ENCODE results near the gene RBFA.

The RBFA gene

DNA sequence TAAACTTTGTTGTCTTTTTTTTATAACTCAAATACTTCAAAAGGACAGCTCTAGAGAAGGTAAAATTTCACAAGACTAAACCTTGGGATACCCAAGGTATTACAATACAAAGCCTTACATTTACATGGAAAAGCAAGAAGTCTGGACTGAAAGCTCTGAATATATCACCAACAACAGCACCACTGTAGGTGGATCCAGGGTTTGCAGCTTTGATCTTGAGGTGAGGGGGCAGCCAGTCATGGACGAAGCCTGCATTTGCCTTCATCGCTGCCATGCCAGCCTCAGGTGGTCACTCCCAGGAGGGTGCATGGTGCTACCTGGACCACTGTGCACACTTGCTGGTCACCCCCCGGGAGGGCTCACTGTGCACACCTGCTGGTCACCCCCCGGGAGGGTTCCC lies 36.6 kb downstream of the RBFA start:
- no peak for DNase-seq (ENCODE audit: low read depth, low spot score)

DNA sequence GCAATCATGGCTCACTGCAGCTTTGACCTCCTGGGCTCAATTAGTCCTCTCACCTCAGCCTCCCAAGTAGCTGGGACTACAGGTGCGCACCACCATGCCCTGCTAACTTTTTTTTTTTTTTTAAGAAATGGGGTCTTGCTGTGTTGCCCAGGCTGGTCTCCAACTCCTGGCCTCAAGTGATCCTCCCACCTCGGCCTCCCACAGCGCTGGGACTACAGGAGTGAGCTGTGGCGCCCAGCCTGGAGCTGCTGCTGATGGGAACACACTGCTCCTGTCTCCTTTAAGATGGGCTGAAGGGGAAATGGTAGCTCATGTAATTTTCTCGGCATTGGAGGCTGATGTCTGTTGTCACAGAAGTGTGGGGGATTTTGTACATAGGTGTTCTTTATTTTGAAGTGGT lies 39.9 kb downstream of the RBFA start:
- no peak for DNase-seq (ENCODE audit: low read depth, low spot score)

- DNase-seq (ENCODE audit: low read depth, low spot score) = peak; percentile 4
Measured at GRCh38 chr18:80074697-80075096, 40.5 kb downstream of the RBFA start.

GRCh38 chr18:80075940-80076339 lies 41.7 kb downstream of the RBFA start:
- no peak for DNase-seq (ENCODE audit: low read depth, low spot score)

- no peak for DNase-seq (ENCODE audit: low read depth, low spot score)
Measured at GRCh38 chr18:80076379-80076778, 42.1 kb downstream of the RBFA start.

DNA sequence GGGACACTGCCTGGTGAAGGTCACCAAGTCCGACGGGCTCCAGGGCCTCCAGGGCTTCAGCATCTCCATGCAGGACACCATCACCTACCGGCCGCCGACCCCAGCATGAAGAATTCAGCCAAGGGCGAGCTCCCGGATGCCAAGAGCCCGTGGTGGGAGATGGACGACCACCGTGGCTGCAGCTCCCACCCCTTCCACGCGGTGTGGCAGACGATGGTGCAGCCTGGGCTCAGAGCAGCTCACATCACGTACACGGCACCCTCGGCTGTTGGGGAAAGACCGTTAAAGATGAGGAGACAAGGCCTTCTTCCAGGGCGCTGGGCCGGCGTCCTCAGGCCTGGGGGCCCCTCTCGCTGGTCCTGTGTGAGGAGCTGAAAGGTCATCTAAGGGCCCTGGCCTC lies 43.6 kb downstream of the RBFA start:
- DNase-seq (ENCODE audit: low read depth, low spot score) = no peak
